DOHH2 (cell line): ENCODE data around the gene CATSPERB.

Source experiments
- CTCF ChIP-seq: fragments of 200-600 bp; sonication (generic); IDR thresholded peaks from one replicate; pipeline ENCODE4 v1.5.1; 2014; ENCODE audit warnings: antibody characterized with exemption, mild to moderate bottlenecking, low read depth, low read length; ENCODE audit not compliant: poor library complexity, severe bottlenecking
- EZH2phosphoT487 ChIP-seq: fragments of 200-600 bp; sonication (generic); IDR thresholded peaks from 2 replicates; pipeline ENCODE4 v1.6.1; 2017; ENCODE audit warnings: borderline replicate concordance, mild to moderate bottlenecking, antibody characterized with exemption, low read length, moderate library complexity, mixed read lengths

- TF ChIP-seq CTCF (no peak), EZH2phosphoT487 (no peak)
Measured at GRCh38 chr14:91754185-91754584, 22.3 kb upstream of the CATSPERB start.
